DND-41 (cell line): ENCODE measurements around the gene B4GALNT3.

Experiments used
- CTCF ChIP-seq: IDR thresholded peaks from 2 replicates; pipeline ENCODE4 v1.5.1; 2012; ENCODE audit warnings: borderline replicate concordance, low read length, moderate library complexity, mild to moderate bottlenecking; ENCODE audit not compliant: poor library complexity, severe bottlenecking; ENCODE audit errors: extremely low read depth
- EZH2 ChIP-seq: IDR thresholded peaks from 3 replicates; pipeline ENCODE4 v1.6.1; 2012; ENCODE audit warnings: borderline replicate concordance, low read depth, mild to moderate bottlenecking, moderate library complexity, low read length, inconsistent platforms; ENCODE audit not compliant: severe bottlenecking

- TF ChIP-seq CTCF (no peak), EZH2 (no peak)
Observed at GRCh38 chr12:509500-509899, 49.8 kb downstream of the B4GALNT3 start.
